CD14-positive monocyte (primary cell): Measurements from ENCODE around the gene GOLIM4. TPM values are rescaled to one million over a fixed set of nuclear protein-coding genes. Genes with fewer than 3 reads are reported as not detected.

ENCODE experiments used
- DNase-seq, 3 donors: peaks; one replicate each; pipeline ENCODE4 v3.0.0-alpha.2; 2011 to 2022
- H2AFZ ChIP-seq: 2 replicates; pipeline ENCODE4 v1.6.0; 2012; ENCODE audit warnings: mild to moderate bottlenecking, low read depth, low read length, inconsistent platforms; ENCODE audit not compliant: insufficient read depth, poor library complexity, severe bottlenecking
- H3K27ac ChIP-seq, 2 donors: 1 replicate in 1 of 2; 2 replicates in 1 of 2; pipeline ENCODE4 v1.5.1; 2012 to 2013; ENCODE audit warnings: low read length in 2 of 2, control low read depth in 1 of 2, inconsistent platforms in 1 of 2, low read depth in 1 of 2, mild to moderate bottlenecking in 1 of 2
- H3K27me3 ChIP-seq, 2 donors: one replicate each; pipeline versions ENCODE4 v1.6.0 to v1.6.1; 2011 to 2013; ENCODE audit warnings: low read length in 2 of 2; ENCODE audit not compliant: control insufficient read depth in 2 of 2, insufficient read depth in 2 of 2
- H3K36me3 ChIP-seq, 2 donors: replicated peaks in 1 of 2; 1 replicate in 1 of 2; 2 replicates in 1 of 2; pipeline versions ENCODE4 v1.5.1 to v1.6.1; 2012 to 2013; ENCODE audit warnings: low read length in 2 of 2, control low read depth in 1 of 2, inconsistent platforms in 1 of 2, mild to moderate bottlenecking in 1 of 2; ENCODE audit not compliant: insufficient read depth in 2 of 2, control insufficient read depth in 1 of 2
- H3K4me1 ChIP-seq, 2 donors: 1 replicate in 1 of 2; 2 replicates in 1 of 2; pipeline versions ENCODE4 v1.5.1 to v1.6.1; 2012 to 2013; ENCODE audit warnings: low read length in 2 of 2, control low read depth in 1 of 2, inconsistent platforms in 1 of 2, mild to moderate bottlenecking in 1 of 2, moderate library complexity in 1 of 2; ENCODE audit not compliant: insufficient read depth in 2 of 2, control insufficient read depth in 1 of 2
- H3K4me2 ChIP-seq: replicated peaks from 2 replicates; pipeline ENCODE3; 2012; ENCODE audit warnings: low read length, moderate library complexity, mild to moderate bottlenecking; ENCODE audit not compliant: poor library complexity, severe bottlenecking; ENCODE audit errors: extremely low read depth
- H3K4me3 ChIP-seq, 3 experiments: fragments of 200-600 bp in 1 of 3; sonication (generic) in 1 of 3; replicated peaks in 1 of 3; 1 replicate in 2 of 3; 2 replicates in 1 of 3; pipeline ENCODE4 v1.5.1; 2011 to 2013; ENCODE audit warnings: low read length in 3 of 3, mild to moderate bottlenecking in 3 of 3, control low read depth in 2 of 3, low read depth in 2 of 3, inconsistent platforms in 1 of 3, moderate library complexity in 1 of 3
- H3K79me2 ChIP-seq: 2 replicates; pipeline ENCODE4 v1.6.0; 2012; ENCODE audit warnings: mild to moderate bottlenecking, control low read depth, inconsistent platforms, low read length, moderate library complexity; ENCODE audit not compliant: insufficient read depth
- H3K9ac ChIP-seq: 2 replicates; pipeline ENCODE4 v1.6.0; 2017; ENCODE audit warnings: low read length, mild to moderate bottlenecking; ENCODE audit not compliant: insufficient read depth, poor library complexity, severe bottlenecking
- H3K9me3 ChIP-seq, 2 donors: replicated peaks in 1 of 2; 1 replicate in 1 of 2; 2 replicates in 1 of 2; pipeline versions ENCODE4 v1.5.1 to v1.6.1; 2012 to 2013; ENCODE audit warnings: low read length in 2 of 2, control low read depth in 1 of 2; ENCODE audit not compliant: control insufficient read depth in 1 of 2, insufficient read depth in 1 of 2
- H4K20me1 ChIP-seq: 2 replicates; pipeline ENCODE4 v1.6.0; 2012; ENCODE audit warnings: mild to moderate bottlenecking, low read length, control low read depth, moderate library complexity; ENCODE audit not compliant: insufficient read depth
- H3K27ac Mint-ChIP-seq, 7 donors: one replicate each; pipeline ENCODE4 v1.8.0; 2020; ENCODE audit warnings: mild to moderate bottlenecking in 7 of 7, mixed read lengths in 7 of 7, moderate library complexity in 6 of 7, inconsistent platforms in 2 of 7
- H3K27me3 Mint-ChIP-seq, 3 donors: one replicate each; pipeline ENCODE4 v1.8.0; 2021 to 2022; ENCODE audit warnings: low read depth in 3 of 3, mild to moderate bottlenecking in 3 of 3, mixed read lengths in 3 of 3, moderate library complexity in 3 of 3, inconsistent platforms in 1 of 3
- H3K36me3 Mint-ChIP-seq, 2 donors: one replicate each; pipeline ENCODE4 v1.8.0; 2020; ENCODE audit warnings: mixed read lengths in 2 of 2, inconsistent platforms in 1 of 2, mild to moderate bottlenecking in 1 of 2
- H3K4me1 Mint-ChIP-seq: one replicate; pipeline ENCODE4 v1.8.0; 2020; ENCODE audit warnings: mild to moderate bottlenecking, mixed read lengths
- H3K4me3 Mint-ChIP-seq, 2 donors: one replicate each; pipeline ENCODE4 v1.8.0; 2020; ENCODE audit warnings: mild to moderate bottlenecking in 2 of 2, mixed read lengths in 2 of 2, moderate library complexity in 1 of 2
- H3K9me3 Mint-ChIP-seq, 7 donors: one replicate each; pipeline ENCODE4 v1.8.0; 2020 to 2022; ENCODE audit warnings: mixed read lengths in 7 of 7, mild to moderate bottlenecking in 6 of 7, moderate library complexity in 6 of 7, inconsistent platforms in 2 of 7
- WGBS: methylation state at CpG from one replicate; pipeline ENCODE4 v1.1.5; 2013; ENCODE audit warnings: missing lambda C conversion rate; ENCODE audit not compliant: insufficient coverage; 5-methylcytosine and 5-hydroxymethylcytosine counted together
- intact Hi-C, 2 donors: fragments of 100-400 bp; cut with micrococcal nuclease; formaldehyde crosslinking; loops; one replicate each; pipeline versions ENCODE4 v1.15.0 to v1.15.1; 2023
- polyA plus RNA-seq, 3 donors: library from polyadenylated mRNA; depleted of rRNA in 1 of 3; unstranded in 2 of 3; stranded (reverse) in 1 of 3; fragments of 300-500 nt in 2 of 3; fragments of >200 nt in 1 of 3; fragmentation: Illumina TruSeq in 2 of 3; gene quantifications; 1 replicate in 2 of 3; 2 replicates in 1 of 3; pipeline ENCODE4 v1.2.3, GENCODE V29; 2012 to 2021
- TF ChIP-seq, protein P1 (sequence below): fragments of 200-600 bp; IDR thresholded peaks from one replicate; pipeline ENCODE4 v1.8.0; 2022; ENCODE audit warnings: antibody characterized with exemption, mild to moderate bottlenecking

GOLIM4 gene
- polyA plus RNA-seq, 3 donors: 3.5 to 6.4 (median 5.8) TPM

DNA sequence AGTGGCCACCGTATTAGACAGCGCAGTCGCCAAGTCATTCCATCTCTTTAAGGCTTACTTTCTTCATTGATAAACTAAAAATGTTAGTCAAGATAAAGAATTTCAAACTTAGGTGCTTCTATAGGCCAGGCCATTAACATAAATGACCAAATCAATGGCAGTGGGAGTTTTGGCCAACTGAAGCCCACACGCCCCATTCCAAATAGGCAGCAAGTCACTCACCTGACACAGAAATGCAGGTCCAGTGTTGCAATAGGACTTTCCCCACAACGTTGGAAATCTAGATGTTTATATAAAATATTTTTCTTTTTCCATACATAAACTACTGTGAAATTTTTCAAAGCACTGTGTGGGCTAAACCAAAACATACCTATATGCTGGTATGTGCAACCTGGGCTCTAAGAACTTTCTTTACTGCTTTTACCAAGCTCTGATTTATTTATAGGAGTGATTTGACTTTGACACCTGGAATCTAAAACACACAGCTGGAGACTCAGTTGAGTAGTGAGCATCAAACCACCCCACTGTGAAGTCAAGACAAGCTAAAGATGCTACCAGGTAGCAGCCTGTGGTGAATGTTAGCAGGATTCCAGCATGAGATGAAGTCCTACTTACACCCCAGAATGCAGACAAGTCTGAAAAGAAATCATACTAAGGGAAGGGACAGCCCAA lies 15.1 kb downstream of the GOLIM4 start:
- DNase-seq: no peak
- peaks cover 16% of the 10 kb centered on the region for H3K4me1 Mint-ChIP-seq
- intact Hi-C loops: no loop called here
- no peak overlapping the region for H3K4me2 ChIP-seq
- no peak overlapping the region for H3K27ac Mint-ChIP-seq
- H3K36me3 ChIP-seq: no peaks in the 10 kb centered on the region
- no peak overlapping the region for H3K9ac ChIP-seq
- H3K79me2 ChIP-seq: peaks cover 20% of the 10 kb centered on the region
- no peak overlapping the region for H3K4me3 Mint-ChIP-seq
- no peak overlapping the region for H2AFZ ChIP-seq
- 100% methylated on average over 3 of the region's 5 CpGs for WGBS
- no peaks in the 10 kb centered on the region for H3K4me1 ChIP-seq
- H3K9me3 ChIP-seq: no peaks in the 10 kb centered on the region
- H3K4me3 ChIP-seq: no peak overlapping the region
- TF ChIP-seq, protein P1, sequence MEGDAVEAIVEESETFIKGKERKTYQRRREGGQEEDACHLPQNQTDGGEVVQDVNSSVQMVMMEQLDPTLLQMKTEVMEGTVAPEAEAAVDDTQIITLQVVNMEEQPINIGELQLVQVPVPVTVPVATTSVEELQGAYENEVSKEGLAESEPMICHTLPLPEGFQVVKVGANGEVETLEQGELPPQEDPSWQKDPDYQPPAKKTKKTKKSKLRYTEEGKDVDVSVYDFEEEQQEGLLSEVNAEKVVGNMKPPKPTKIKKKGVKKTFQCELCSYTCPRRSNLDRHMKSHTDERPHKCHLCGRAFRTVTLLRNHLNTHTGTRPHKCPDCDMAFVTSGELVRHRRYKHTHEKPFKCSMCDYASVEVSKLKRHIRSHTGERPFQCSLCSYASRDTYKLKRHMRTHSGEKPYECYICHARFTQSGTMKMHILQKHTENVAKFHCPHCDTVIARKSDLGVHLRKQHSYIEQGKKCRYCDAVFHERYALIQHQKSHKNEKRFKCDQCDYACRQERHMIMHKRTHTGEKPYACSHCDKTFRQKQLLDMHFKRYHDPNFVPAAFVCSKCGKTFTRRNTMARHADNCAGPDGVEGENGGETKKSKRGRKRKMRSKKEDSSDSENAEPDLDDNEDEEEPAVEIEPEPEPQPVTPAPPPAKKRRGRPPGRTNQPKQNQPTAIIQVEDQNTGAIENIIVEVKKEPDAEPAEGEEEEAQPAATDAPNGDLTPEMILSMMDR: no peak
- no peak overlapping the region for H3K27ac ChIP-seq
- no peaks in the 10 kb centered on the region for H3K27me3 Mint-ChIP-seq
- H3K9me3 Mint-ChIP-seq: no peaks in the 10 kb centered on the region
- peaks cover 3% of the 10 kb centered on the region for H4K20me1 ChIP-seq
- peaks cover 3 to 4% of the 10 kb centered on the region in 2 donors for H3K36me3 Mint-ChIP-seq
- H3K27me3 ChIP-seq: no peaks in the 10 kb centered on the region

GRCh38 chr3:168080022-168080421 lies 15.7 kb downstream of the GOLIM4 start:
- no CpG with 5 or more reads among the region's 3 CpGs for WGBS
- intact Hi-C loops: no loop called here
- no peaks in the 10 kb centered on the region for H3K4me1 ChIP-seq
- H3K9me3 ChIP-seq: no peaks in the 10 kb centered on the region
- H2AFZ ChIP-seq: no peak overlapping the region
- no peak overlapping the region for H3K4me2 ChIP-seq
- Mint-ChIP-seq H3K4me3 (no peak overlapping the region), H3K27ac (no peak overlapping the region), H3K4me1 (peaks cover 11% of the 10 kb centered on the region), H3K36me3 (peaks cover 3 to 4% of the 10 kb centered on the region in 2 donors), H3K27me3 (no peaks in the 10 kb centered on the region), H3K9me3 (no peaks in the 10 kb centered on the region)
- H3K36me3 ChIP-seq: no peaks in the 10 kb centered on the region
- H3K4me3 ChIP-seq: no peak overlapping the region
- H3K27ac ChIP-seq: no peak overlapping the region
- H4K20me1 ChIP-seq: peaks cover 3% of the 10 kb centered on the region
- DNase-seq: no peak
- no peaks in the 10 kb centered on the region for H3K27me3 ChIP-seq
- H3K9ac ChIP-seq: no peak overlapping the region
- peaks cover 15% of the 10 kb centered on the region for H3K79me2 ChIP-seq
- TF ChIP-seq, protein P1: no peak
